GM18505 (cell line): ENCODE measurements around the gene ST6GAL1.
A peak's percentile ranks its signal among the peaks of the same experiment; 100 is the strongest.
"Not testable (repeated sequence)": the region's sequence is repeated elsewhere in the genome, so short reads cannot be mapped to it uniquely, and the experiment has no call there.

ENCODE experiments used
- ATAC-seq: cut with Tn5 transposase; IDR thresholded peaks from one replicate; pipeline ENCODE4 v1.9.1; 2021; ENCODE audit not compliant: unreplicated experiment
- POLR2A ChIP-seq: IDR thresholded peaks from 4 replicates; pipeline ENCODE4 v1.6.1; 2011; ENCODE audit warnings: borderline replicate concordance; ENCODE audit not compliant: insufficient read depth, insufficient read length; ENCODE audit errors: extremely low read depth

The ST6GAL1 gene, protein sequence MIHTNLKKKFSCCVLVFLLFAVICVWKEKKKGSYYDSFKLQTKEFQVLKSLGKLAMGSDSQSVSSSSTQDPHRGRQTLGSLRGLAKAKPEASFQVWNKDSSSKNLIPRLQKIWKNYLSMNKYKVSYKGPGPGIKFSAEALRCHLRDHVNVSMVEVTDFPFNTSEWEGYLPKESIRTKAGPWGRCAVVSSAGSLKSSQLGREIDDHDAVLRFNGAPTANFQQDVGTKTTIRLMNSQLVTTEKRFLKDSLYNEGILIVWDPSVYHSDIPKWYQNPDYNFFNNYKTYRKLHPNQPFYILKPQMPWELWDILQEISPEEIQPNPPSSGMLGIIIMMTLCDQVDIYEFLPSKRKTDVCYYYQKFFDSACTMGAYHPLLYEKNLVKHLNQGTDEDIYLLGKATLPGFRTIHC

DNA sequence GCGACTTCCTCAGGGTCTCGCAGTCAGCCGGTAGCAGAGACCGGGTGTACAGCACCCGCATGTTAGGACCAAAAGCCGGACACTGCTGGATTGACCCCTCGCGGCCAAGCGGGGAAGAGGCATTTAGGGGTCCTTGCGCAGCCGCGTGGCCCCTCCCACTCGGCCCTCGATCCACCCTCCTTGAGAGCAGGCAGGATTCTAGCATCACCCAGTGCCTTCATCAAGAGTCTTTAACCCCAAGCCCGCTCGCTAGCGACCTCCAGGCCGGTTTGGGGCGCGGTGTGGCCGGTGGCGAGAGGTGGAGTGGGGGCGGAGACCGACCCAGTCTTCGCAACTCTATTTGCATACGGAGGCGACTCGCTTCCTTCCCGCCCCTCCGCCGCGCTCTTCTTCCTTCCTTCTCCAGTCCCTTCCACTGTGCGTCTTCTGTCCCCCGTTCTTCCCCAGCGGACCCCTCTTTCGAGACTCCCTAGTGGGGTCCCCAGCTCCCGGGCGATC lies at the start of gene ST6GAL1:
ST6GAL1 (plus strand) TSS at position 384 of the 498 bp plus-strand sequence. CDS start 112,178 bp downstream, outside the sequence.
- TF ChIP-seq POLR2A, result peak; percentile 80
- peak; percentile 65 for ATAC-seq

DNA sequence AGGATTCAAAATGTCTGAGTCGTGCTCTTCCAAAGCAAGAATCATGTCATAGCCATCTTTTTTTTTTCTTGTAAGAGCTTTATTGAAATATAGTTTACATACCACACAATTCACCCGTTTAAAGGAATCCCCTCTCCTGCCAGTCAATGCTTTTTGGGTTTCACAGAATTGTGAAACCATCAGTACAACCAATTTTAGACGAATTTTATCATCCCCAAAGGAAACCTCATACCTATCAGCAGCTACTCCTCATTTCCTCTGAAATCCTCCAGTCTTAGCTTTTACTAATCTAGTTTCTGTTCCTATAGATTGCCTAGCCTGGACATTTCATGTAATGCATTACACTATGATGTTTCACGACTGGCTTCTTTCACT lies 48.2 kb upstream of the ST6GAL1 start:
- TF ChIP-seq POLR2A, result no peak
- no peak for ATAC-seq

DNA sequence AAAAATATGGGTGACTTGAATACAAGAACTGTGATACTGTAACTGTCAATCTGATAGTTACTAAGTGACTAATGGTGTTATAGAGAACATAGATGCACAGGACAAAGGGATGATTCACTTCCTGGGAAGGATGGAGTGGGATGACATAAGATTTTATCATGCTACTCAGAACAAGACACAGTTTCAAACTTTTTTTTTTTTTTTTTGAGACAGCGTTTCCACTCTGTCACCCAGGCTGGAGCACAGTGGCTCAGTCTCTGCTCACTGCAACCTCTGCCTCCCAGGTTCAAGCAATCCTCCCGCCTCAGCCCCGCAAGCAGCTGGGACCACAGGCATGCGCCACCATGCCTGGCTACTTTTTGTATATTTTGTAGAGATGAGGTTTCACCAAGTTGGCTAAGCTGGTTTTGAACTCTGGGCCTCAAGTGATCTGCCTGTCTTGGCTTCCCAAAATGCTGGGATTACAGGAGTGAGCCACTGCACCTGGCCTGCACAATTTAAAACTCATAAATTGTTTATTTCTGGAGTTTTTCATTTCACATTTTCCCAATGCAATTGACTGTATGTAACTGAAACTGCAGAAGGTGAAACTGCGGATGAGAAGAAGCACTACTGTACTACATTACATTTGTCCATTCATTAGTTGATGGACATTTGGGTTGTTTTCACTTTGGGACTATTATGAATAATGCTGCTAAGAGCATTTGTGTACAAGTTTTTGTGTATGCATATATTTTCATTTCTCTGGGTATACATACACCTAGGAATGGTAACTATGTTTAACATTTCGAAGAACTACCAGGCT lies 47.2 kb upstream of the ST6GAL1 start:
- TF ChIP-seq POLR2A, result no peak

DNA sequence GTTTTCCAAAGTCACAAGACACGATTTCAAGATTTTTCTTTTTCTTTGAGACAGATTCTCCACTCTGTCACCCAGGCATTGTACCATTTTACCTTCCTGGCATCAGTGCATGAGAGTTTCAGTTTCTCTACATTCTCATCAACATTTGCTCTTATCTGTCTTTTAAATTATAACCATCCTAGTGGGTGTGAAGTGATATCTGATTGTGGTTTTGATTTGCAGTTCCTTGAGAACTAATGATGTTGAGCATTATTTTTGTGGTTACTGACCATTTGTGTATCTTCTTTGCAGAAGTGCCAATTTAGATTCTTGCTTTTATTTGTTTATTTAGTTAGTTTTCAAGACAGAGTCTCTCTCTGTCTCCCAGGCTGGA lies 46.7 kb upstream of the ST6GAL1 start:
- TF ChIP-seq POLR2A, result no peak
- no peak for ATAC-seq

More for the DNA sequence above, 47.2 kb upstream of the ST6GAL1 start:
- ATAC-seq, result no peak

DNA sequence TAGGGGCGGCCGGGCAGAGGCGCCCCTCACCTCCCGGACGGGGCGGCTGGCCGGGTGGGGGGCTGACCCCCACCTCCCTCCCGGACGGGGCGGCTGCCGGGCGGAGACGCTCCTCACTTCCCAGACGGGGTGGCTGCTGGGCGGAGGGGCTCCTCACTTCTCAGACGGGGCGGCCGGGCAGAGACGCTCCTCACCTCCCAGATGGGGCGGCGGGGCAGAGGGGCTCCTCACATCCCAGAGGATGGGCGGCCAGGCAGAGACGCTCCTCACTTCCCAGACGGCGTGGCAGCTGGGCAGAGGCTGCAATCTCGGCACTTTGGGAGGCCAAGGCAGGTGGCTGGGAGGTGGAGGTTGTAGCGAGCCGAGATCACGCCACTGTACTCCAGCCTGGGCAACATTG lies 45.5 kb upstream of the ST6GAL1 start:
- ATAC-seq, result not testable (repeated sequence)

DNA sequence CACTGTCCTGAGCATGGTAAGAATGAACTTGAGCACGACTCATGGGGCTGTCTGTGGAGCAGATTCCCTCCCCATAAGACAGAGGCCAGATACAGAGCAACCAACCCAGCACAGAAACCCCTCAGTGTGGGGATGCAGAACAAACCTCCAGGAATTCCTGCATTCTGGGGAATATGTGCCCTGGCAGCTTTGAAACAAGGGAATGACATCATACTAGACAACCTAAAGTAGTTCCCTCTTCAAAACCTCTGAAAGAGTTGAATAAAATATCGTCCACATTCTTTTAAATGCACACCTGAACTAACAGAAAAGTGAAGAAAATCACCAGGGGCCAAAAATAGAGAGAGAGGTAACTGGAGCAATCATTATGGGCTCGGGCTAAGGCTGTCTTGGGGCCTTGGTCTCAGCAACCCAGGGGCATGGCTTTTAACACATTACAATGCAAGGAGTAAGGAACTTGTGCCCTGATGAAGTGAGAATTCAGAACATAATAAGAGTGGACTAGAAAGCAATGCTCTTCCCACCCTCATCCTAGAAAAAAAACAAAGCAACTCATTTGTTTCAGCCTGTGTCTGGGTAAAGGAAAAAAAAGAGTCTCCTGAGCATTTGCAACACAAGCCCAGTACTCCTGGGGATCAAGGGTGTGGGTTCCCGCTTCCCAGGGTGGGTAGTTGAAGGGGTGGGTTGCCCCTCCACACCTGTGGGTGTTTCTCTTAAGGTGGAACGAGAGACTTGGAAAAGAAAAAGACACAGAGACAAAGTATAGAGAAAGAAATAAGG lies 43.9 kb upstream of the ST6GAL1 start:
- ATAC-seq, result no peak
- TF ChIP-seq POLR2A, result no peak

DNA sequence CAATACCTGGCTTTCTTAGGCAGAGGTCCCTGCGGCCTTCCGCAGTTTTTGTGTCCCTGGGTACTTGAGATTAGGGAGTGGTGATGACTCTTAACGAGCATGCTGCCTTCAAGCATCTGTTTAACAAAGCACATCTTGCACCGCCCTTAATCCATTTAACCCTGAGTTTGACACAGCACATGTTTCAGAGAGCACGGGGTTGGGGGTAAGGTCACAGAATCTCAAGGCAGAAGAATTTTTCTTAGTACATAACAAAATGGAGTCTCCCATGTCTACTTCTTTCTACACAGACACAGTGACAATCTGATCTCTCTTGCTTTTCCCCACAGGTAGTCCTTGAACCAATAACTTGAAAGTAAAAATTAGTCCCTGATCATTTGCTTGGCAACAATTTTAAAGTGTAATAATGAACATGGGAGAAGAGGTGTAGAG lies 42.8 kb upstream of the ST6GAL1 start:
- ATAC-seq, result not testable (repeated sequence)

DNA sequence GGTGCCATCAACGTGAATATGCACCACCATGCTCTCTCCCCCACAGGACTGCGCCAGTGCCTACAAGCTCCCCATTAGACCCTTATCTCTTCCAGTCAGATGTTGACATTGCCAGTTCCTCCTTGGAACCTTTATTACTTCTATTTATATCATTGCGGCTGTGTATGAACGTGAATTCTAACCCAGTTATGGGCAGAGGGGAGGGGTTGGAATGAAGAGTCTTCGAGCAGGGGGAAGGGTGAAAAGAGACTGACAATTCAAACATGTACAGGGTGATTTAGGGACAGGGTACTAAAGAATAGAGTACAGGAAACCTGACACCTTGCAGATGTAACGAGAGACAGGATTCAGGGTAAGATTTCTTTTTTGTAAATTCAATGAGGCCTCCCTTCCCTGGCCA lies 41.8 kb upstream of the ST6GAL1 start:
- no peak for TF ChIP-seq POLR2A
- ATAC-seq, result no peak

DNA sequence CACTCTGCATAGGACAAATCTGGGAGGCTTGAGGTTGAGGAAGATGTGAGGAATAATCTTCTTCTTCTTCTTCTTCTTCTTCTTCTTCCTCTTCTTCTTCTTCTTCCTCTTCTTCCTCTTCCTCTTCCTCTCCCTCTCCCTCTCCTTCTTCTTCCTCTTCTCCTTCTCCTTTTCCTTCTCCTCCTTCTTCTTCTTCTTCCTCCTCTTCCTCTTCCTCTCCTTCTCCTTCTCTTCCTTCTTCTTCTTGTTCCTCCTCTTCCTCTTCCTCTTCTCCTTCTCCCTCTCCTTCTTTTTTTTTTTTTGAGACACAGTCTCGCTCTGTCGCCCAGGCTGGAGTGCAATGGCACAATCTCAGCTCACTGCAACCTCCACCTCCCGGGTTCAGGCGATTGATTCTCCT lies 40.6 kb upstream of the ST6GAL1 start:
- ATAC-seq, result not testable (repeated sequence)

DNA sequence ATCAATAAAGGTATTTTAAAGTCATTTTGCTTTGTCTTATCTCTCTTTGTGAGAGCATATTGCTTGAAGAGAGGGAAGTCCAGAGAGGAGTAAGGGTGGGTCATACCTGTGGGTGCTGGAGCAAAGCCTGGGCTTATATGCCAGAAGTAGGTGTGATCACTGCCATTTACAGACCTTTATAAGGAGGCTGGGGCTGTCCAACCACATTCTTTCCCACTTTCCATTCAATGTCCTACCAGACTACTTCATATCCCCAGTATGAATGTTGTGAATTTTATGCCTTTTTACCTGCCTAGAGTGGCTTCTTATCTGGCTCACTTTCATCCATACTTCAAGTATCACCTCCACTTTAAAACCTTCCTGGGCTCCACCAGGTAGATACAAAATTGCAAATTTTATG lies 39.4 kb upstream of the ST6GAL1 start:
- no peak for ATAC-seq
- no peak for TF ChIP-seq POLR2A

DNA sequence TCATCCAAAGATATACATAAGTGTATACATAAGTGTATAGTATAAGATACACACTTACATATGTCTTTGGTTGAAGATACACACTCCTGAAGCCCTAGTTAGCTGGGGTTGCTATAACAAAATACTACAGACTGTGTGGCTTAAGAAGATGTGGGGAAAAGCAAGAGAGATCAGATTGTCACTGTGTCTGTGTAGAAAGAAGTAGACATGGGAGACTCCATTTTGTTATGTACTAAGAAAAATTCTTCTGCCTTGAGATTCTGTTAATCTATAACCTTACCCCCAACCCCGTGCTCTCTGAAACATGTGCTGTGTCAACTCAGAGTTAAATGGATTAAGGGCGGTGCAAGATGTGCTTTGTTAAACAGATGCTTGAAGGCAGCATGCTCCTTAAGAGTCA lies 37.3 kb upstream of the ST6GAL1 start:
- ATAC-seq, result not testable (repeated sequence)

DNA sequence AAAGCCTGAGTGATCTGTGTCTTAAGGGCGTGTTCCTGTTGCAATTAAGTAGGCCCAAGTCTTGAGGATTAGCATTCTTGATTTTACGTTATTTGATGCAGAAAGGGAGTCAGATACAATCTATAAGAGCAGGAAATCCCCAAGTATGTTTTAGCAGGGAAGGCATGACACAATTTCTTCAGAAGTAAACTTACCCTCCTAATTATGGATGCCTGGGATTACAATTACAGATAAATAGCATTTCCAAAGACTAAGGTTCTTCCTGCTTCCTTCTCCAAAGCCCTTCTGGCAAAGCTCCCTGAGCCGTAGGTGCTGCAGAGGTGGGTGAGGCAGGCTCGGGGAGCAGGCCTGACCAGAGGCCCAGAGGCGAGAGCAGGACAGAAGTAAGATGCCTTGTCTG lies 34.9 kb upstream of the ST6GAL1 start:
- no peak for TF ChIP-seq POLR2A
- no peak for ATAC-seq

DNA sequence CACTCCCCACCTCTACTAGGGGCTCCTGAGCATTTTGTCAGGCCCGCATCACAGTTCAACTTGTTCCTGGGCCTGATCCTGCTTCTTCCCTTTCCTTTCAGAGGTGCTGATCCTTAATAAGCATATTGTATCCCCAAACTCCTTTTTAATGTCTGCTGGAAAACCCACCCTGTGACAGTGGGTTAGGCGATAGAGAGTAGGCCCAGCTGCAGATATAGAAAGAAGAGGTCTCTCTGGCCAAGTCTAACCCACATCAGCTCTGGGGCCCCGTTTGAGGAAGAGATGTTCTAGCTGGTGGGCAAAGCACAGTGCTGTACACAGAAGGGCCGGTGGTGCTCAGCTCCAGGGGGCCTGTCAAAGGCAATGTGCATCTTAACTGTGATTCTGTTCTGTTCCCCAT lies 34.3 kb upstream of the ST6GAL1 start:
- no peak for TF ChIP-seq POLR2A
- ATAC-seq, result no peak

DNA sequence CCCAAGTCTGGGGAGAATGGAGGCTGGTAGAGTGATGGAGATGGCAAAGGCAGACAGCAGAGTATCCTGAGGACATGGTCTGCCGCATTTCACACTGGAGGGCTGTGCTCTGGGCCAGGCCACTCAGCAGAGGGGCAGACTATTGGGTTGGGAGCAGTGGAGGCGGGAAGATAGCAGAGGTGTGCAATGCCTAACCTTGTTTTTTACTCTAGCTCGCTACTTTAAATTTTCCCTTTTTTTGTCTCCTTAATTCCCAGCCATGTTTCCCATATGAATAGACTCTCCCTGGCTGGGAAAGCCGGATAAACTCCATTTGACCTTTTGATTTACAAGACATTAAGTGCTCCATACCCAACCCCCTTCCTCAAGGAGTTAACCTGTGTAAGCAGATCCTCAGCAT lies 33.5 kb upstream of the ST6GAL1 start:
- no peak for ATAC-seq
- TF ChIP-seq POLR2A, result no peak

DNA sequence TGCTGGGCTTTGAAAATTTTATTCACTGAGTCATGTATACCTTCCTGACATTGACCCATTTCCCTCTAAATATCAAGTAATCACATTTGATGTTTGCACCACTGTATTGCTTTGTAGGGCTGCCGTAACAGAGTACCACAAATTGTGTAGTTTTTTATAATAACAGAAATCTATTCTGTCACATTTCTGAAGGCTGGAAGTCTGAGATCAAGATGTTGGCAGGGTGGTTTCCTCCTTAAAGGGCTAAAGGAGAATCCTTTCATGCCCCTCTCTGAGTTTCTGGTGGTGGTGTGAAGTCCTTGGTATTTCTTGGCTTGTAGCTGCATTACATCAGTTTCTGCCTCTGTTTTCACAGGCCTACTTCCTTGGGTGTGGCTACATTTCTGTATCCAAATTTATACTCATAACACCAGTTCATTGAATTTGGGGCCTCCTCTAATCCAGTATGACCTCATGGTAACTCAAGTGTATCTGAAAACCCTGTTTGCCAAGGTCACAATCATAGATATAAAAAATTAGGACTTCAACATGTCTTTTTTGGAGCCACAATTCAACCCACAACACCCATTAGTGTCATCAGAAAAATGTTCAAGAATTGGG lies 29.1 kb upstream of the ST6GAL1 start:
- ATAC-seq, result no peak
- TF ChIP-seq POLR2A, result no peak
